ENCODE data around the gene EVA1A. TPM values are rescaled to one million over a fixed set of nuclear protein-coding genes. Genes with fewer than 3 reads are reported as not detected.

EVA1A gene
- total RNA-seq, 1 donor from 2014 or later: not detected

- Mint-ChIP-seq H3K9me3 (ENCODE audit: unreplicated experiment) (no peaks in the 10 kb centered on the region), H3K27me3 (ENCODE audit: unreplicated experiment) (no peaks in the 10 kb centered on the region), H3K4me3 (ENCODE audit: unreplicated experiment) (no peak overlapping the region), H3K4me1 (ENCODE audit: low read depth, unreplicated experiment) (peaks cover 7% of the 10 kb centered on the region), H3K36me3 (ENCODE audit: unreplicated experiment) (no peaks in the 10 kb centered on the region), H3K27ac (ENCODE audit: unreplicated experiment) (no peak overlapping the region)
- DNase-seq: no peak
- no peak for TF ChIP-seq CTCF (IDR thresholded peaks at IDR 0.05; ENCODE audit: partially characterized antibody, unreplicated experiment)
These were observed 12.6 kb upstream of the EVA1A start for GRCh38 chr2:75573145-75573878.

GRCh38 chr2:75571730-75572430 lies 11.1 kb upstream of the EVA1A start:
- Mint-ChIP-seq H3K9me3 (ENCODE audit: unreplicated experiment) (no peaks in the 10 kb centered on the region), H3K4me1 (ENCODE audit: low read depth, unreplicated experiment) (peaks cover 7% of the 10 kb centered on the region), H3K27ac (ENCODE audit: unreplicated experiment) (peak overlapping the region; percentile 9), H3K4me3 (ENCODE audit: unreplicated experiment) (no peak overlapping the region), H3K36me3 (ENCODE audit: unreplicated experiment) (no peaks in the 10 kb centered on the region), H3K27me3 (ENCODE audit: unreplicated experiment) (no peaks in the 10 kb centered on the region)
- no peak for TF ChIP-seq CTCF (IDR thresholded peaks at IDR 0.05; ENCODE audit: partially characterized antibody, unreplicated experiment)
- DNase-seq: no peak

- TF ChIP-seq CTCF (IDR thresholded peaks at IDR 0.05; ENCODE audit: partially characterized antibody, unreplicated experiment): no peak
- no peaks in the 10 kb centered on the region for H3K9me3 Mint-ChIP-seq (ENCODE audit: unreplicated experiment)
- H3K27ac Mint-ChIP-seq (ENCODE audit: unreplicated experiment): no peak overlapping the region
- no peaks in the 10 kb centered on the region for H3K36me3 Mint-ChIP-seq (ENCODE audit: unreplicated experiment)
- H3K27me3 Mint-ChIP-seq (ENCODE audit: unreplicated experiment): no peaks in the 10 kb centered on the region
- DNase-seq: no peak
- H3K4me3 Mint-ChIP-seq (ENCODE audit: unreplicated experiment): no peak overlapping the region
- peaks cover 7% of the 10 kb centered on the region for H3K4me1 Mint-ChIP-seq (ENCODE audit: low read depth, unreplicated experiment)
These were observed 10.4 kb upstream of the EVA1A start for GRCh38 chr2:75570948-75571729.

GRCh38 chr2:75570024-75570947 lies 9.5 kb upstream of the EVA1A start:
- Mint-ChIP-seq H3K4me3 (ENCODE audit: unreplicated experiment) (no peak overlapping the region), H3K4me1 (ENCODE audit: low read depth, unreplicated experiment) (peaks cover 7% of the 10 kb centered on the region), H3K27me3 (ENCODE audit: unreplicated experiment) (no peaks in the 10 kb centered on the region), H3K9me3 (ENCODE audit: unreplicated experiment) (no peaks in the 10 kb centered on the region), H3K36me3 (ENCODE audit: unreplicated experiment) (no peaks in the 10 kb centered on the region), H3K27ac (ENCODE audit: unreplicated experiment) (no peak overlapping the region)
- no peak for DNase-seq
- TF ChIP-seq CTCF (IDR thresholded peaks at IDR 0.05; ENCODE audit: partially characterized antibody, unreplicated experiment): no peak
